ENCODE data around the gene INVS. TPM values are rescaled to one million over a fixed set of nuclear protein-coding genes. Genes with fewer than 3 reads are reported as not detected.

The INVS gene
- total and polyA plus RNA-seq, 11 donors: 2.5 to 10.4 (median 7.4) TPM

GRCh38 chr9:100170085-100170484 lies 71.0 kb downstream of the INVS start:
- Histone ChIP-seq H3K9me3 (peaks cover 0 to 20% (median 3%) of the 10 kb centered on the region in 12 donors), H3K36me3 (peaks cover 0 to 14% (median 0%) of the 10 kb centered on the region in 9 donors), H3K4me1 (no peaks in the 10 kb centered on the region), H3K27ac (no peak overlapping the region), H3K4me3 (no peak overlapping the region), H3K27me3 (no peaks in the 10 kb centered on the region)
- no peak for ATAC-seq
- DNase-seq: no peak
- no peak for TF ChIP-seq POLR2A (IDR thresholded peaks at IDR 0.05)
- TF ChIP-seq, protein P1, sequence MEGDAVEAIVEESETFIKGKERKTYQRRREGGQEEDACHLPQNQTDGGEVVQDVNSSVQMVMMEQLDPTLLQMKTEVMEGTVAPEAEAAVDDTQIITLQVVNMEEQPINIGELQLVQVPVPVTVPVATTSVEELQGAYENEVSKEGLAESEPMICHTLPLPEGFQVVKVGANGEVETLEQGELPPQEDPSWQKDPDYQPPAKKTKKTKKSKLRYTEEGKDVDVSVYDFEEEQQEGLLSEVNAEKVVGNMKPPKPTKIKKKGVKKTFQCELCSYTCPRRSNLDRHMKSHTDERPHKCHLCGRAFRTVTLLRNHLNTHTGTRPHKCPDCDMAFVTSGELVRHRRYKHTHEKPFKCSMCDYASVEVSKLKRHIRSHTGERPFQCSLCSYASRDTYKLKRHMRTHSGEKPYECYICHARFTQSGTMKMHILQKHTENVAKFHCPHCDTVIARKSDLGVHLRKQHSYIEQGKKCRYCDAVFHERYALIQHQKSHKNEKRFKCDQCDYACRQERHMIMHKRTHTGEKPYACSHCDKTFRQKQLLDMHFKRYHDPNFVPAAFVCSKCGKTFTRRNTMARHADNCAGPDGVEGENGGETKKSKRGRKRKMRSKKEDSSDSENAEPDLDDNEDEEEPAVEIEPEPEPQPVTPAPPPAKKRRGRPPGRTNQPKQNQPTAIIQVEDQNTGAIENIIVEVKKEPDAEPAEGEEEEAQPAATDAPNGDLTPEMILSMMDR (IDR thresholded peaks at IDR 0.05): no peak
- intact Hi-C loops (cut with DNase I): no loop called here

- ATAC-seq (no peak), DNase-seq (no peak)
- H3K9me3 ChIP-seq: peaks cover 0 to 20% (median 3%) of the 10 kb centered on the region in 12 donors
- H3K4me3 ChIP-seq: no peak overlapping the region
- intact Hi-C loops (cut with DNase I): no loop called here
- H3K27ac ChIP-seq: no peak overlapping the region
- H3K27me3 ChIP-seq: no peaks in the 10 kb centered on the region
- H3K36me3 ChIP-seq: peaks cover 0 to 14% (median 0%) of the 10 kb centered on the region in 9 donors
- TF ChIP-seq, protein P1 (IDR thresholded peaks at IDR 0.05): no peak
- TF ChIP-seq POLR2A (IDR thresholded peaks at IDR 0.05): no peak
- H3K4me1 ChIP-seq: no peaks in the 10 kb centered on the region
Observed at GRCh38 chr9:100170556-100170955, 71.5 kb downstream of the INVS start.

GRCh38 chr9:100186356-100186755 lies 87.3 kb downstream of the INVS start:
- peaks cover 5 to 71% (median 27%) of the 10 kb centered on the region in 12 donors for H3K9me3 ChIP-seq
- ATAC-seq (no peak), DNase-seq (no peak)
- no peak overlapping the region for H3K27ac ChIP-seq
- intact Hi-C loops (cut with DNase I): no loop called here
- H3K4me1 ChIP-seq: no peaks in the 10 kb centered on the region
- 68 to 93% (median 88%) methylated on average over 1 of the region's 1 CpG for WGBS, 4 donors
- TF ChIP-seq, protein P1 (IDR thresholded peaks at IDR 0.05): no peak
- TF ChIP-seq POLR2A (IDR thresholded peaks at IDR 0.05): no peak
- H3K4me3 ChIP-seq: no peak overlapping the region
- H3K27me3 ChIP-seq: no peaks in the 10 kb centered on the region
- H3K36me3 ChIP-seq: no peaks in the 10 kb centered on the region

DNA sequence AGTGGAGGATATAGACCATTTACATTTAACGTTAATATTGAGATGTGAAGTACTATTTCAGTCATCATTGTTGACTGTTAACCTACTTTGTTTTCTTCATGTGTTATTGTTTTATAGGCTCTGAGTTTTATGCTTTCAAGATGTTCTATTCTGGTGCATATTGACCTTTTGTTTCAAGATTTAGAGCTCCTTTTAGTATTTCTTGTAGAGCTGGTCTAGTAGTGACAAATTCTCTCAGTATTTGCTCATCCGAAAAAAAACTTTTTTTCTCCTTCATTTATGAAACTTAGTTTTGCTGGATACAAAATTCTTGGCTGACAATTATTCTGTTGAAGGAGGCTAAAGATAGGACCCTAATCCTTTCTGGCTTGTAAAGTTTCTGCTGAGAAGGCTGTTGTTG lies 91.3 kb downstream of the INVS start:
- TF ChIP-seq, protein P1 (IDR thresholded peaks at IDR 0.05): no peak
- no peak for TF ChIP-seq POLR2A (IDR thresholded peaks at IDR 0.05)
- WGBS, 4 donors: 96 to 99% (median 98%) methylated on average over 2 of the region's 2 CpGs
- Histone ChIP-seq H3K36me3 (peaks cover 0 to 9% (median 0%) of the 10 kb centered on the region in 9 donors), H3K4me1 (no peaks in the 10 kb centered on the region), H3K9me3 (peaks cover 5 to 66% (median 37%) of the 10 kb centered on the region in 12 donors), H3K27ac (no peak overlapping the region), H3K4me3 (no peak overlapping the region), H3K27me3 (no peaks in the 10 kb centered on the region)
- intact Hi-C loops (cut with DNase I): no loop called here
- DNase-seq (no peak), ATAC-seq (no peak)

Data from heart left ventricle (tissue), 16 donors.